B cell (primary cell): ENCODE data around the gene TBC1D30. TPM values are rescaled to one million over a fixed set of nuclear protein-coding genes. Genes with fewer than 3 reads are reported as not detected.
"Not testable (repeated sequence)": the region's sequence is repeated elsewhere in the genome, so short reads cannot be mapped to it uniquely, and the experiment has no call there.

Source experiments
- ATAC-seq: fragments of 200-7000 bp; cut with Tn5 transposase; one replicate; pipeline ENCODE4 v1.10.0; 2021; ENCODE audit warnings: low read depth, mild to moderate bottlenecking, moderate number of reproducible peaks, moderate library complexity
- CTCF ChIA-PET: fragments of 350-600 bp; sonication (Branson Sonifier 250); formaldehyde crosslinking; loops from one replicate; lab custom pipeline; 2021; ENCODE audit warnings: antibody characterized with exemption, inconsistent platforms; lab: Charles Lee
- POLR2A ChIA-PET: fragments of 350-600 bp; sonication (Branson Sonifier 250); formaldehyde crosslinking; loops from one replicate; lab custom pipeline; 2021; ENCODE audit warnings: antibody characterized with exemption; lab: Charles Lee
- DNase-seq: peaks from one replicate; pipeline ENCODE4 v3.0.0; 2013
- H2AFZ ChIP-seq: 2 replicates; pipeline ENCODE4 v1.6.1; 2012; ENCODE audit warnings: mild to moderate bottlenecking, low read depth, low read length; ENCODE audit not compliant: insufficient read depth, poor library complexity, severe bottlenecking
- H3K27ac ChIP-seq, 2 donors: 1 replicate in 1 of 2; 2 replicates in 1 of 2; pipeline ENCODE4 v1.5.1; 2012 to 2013; ENCODE audit warnings: low read length in 2 of 2, mild to moderate bottlenecking in 2 of 2, moderate library complexity in 1 of 2
- H3K27me3 ChIP-seq, 4 experiments: fragments of 200-600 bp in 1 of 4; sonication (generic) in 1 of 4; replicated peaks in 1 of 4; 1 replicate in 2 of 4; 2 replicates in 2 of 4; pipeline versions ENCODE4 v1.6.1 to v1.7.0; 2013 to 2016; ENCODE audit warnings: low read length in 3 of 4, mild to moderate bottlenecking in 2 of 4, mixed read lengths in 1 of 4, moderate library complexity in 1 of 4; ENCODE audit not compliant: insufficient read depth in 4 of 4, control insufficient read depth in 3 of 4; ENCODE audit errors: control extremely low read depth in 1 of 4
- H3K36me3 ChIP-seq, 2 experiments: replicated peaks in 1 of 2; 1 replicate in 1 of 2; 2 replicates in 1 of 2; pipeline versions ENCODE4 v1.6.1 to v1.7.1; 2013; ENCODE audit warnings: low read length in 1 of 2; ENCODE audit not compliant: insufficient read depth in 2 of 2, control insufficient read depth in 1 of 2; ENCODE audit errors: control extremely low read depth in 1 of 2, extremely low read depth in 1 of 2
- H3K4me1 ChIP-seq, 2 donors: fragments of 200-600 bp in 1 of 2; sonication (generic) in 1 of 2; 1 replicate in 1 of 2; 2 replicates in 1 of 2; pipeline versions ENCODE4 v1.5.1 to v1.6.1; 2013 to 2017; ENCODE audit warnings: low read length in 2 of 2; ENCODE audit not compliant: control insufficient read depth in 2 of 2, insufficient read depth in 2 of 2
- H3K4me2 ChIP-seq: replicated peaks from 2 replicates; pipeline ENCODE3; 2012; ENCODE audit warnings: mild to moderate bottlenecking, low read depth, low read length; ENCODE audit not compliant: poor library complexity, severe bottlenecking
- H3K4me3 ChIP-seq, 5 experiments: fragments of 200-600 bp in 1 of 5; sonication (generic) in 1 of 5; 1 replicate in 3 of 5; 2 replicates in 2 of 5; pipeline versions ENCODE4 v1.5.1 to v1.7.0; 2011 to 2016; ENCODE audit warnings: low read length in 4 of 5, mild to moderate bottlenecking in 4 of 5, low read depth in 2 of 5, control low read depth in 1 of 5, moderate library complexity in 1 of 5; ENCODE audit not compliant: insufficient read depth in 1 of 5; ENCODE audit errors: control extremely low read depth in 1 of 5, extremely low read depth in 1 of 5
- H3K79me2 ChIP-seq: fragments of 200-600 bp; sonication (generic); one replicate; pipeline ENCODE4 v1.6.0; 2016; ENCODE audit warnings: low read length; ENCODE audit not compliant: control insufficient read depth, insufficient read depth
- H3K9ac ChIP-seq: fragments of 200-600 bp; sonication (generic); 2 replicates; pipeline ENCODE4 v1.6.1; 2017; ENCODE audit warnings: mild to moderate bottlenecking, low read length, moderate library complexity
- H3K9me3 ChIP-seq, 3 donors: one replicate each; pipeline versions ENCODE4 v1.6.1 to v1.7.1; 2013; ENCODE audit warnings: low read length in 2 of 3; ENCODE audit not compliant: control insufficient read depth in 2 of 3, insufficient read depth in 1 of 3; ENCODE audit errors: control extremely low read depth in 1 of 3
- H4K20me1 ChIP-seq: 2 replicates; pipeline ENCODE4 v1.6.0; 2012; ENCODE audit warnings: mild to moderate bottlenecking, low read length; ENCODE audit not compliant: insufficient read depth, control insufficient read depth, poor library complexity, severe bottlenecking
- H3K27ac Mint-ChIP-seq: one replicate; pipeline ENCODE4 v1.8.0; 2021; ENCODE audit warnings: mixed read lengths
- H3K27me3 Mint-ChIP-seq: one replicate; pipeline ENCODE4 v1.8.0; 2021; ENCODE audit warnings: mixed read lengths
- H3K4me1 Mint-ChIP-seq: one replicate; pipeline ENCODE4 v1.8.0; 2021; ENCODE audit warnings: mixed read lengths
- H3K4me3 Mint-ChIP-seq: one replicate; pipeline ENCODE4 v1.8.0; 2021; ENCODE audit warnings: mixed read lengths
- H3K9me3 Mint-ChIP-seq: one replicate; pipeline ENCODE4 v1.8.0; 2022; ENCODE audit warnings: mixed read lengths; ENCODE audit not compliant: insufficient read depth
- CTCF ChIP-seq: fragments of 200-600 bp; IDR thresholded peaks from one replicate; pipeline ENCODE4 v1.8.0; 2022; ENCODE audit warnings: antibody characterized with exemption, mild to moderate bottlenecking
- EZH2 ChIP-seq: IDR thresholded peaks from 2 replicates; pipeline ENCODE4 v1.6.1; 2012; ENCODE audit warnings: borderline replicate concordance, low read depth, mild to moderate bottlenecking, moderate library complexity, low read length; ENCODE audit not compliant: insufficient read depth, poor library complexity, severe bottlenecking
- WGBS: methylation state at CpG from one replicate; pipeline ENCODE4 v1.1.5; 2013; ENCODE audit warnings: missing lambda C conversion rate; ENCODE audit not compliant: insufficient coverage; 5-methylcytosine and 5-hydroxymethylcytosine counted together
- intact Hi-C: fragments of 100-400 bp; cut with micrococcal nuclease; formaldehyde crosslinking; loops from one replicate; pipeline ENCODE4 v1.10.0; 2022
- polyA plus RNA-seq: library from polyadenylated mRNA; depleted of rRNA; stranded (reverse); fragments of >200 nt; gene quantifications from 2 replicates; pipeline ENCODE4 v1.2.3, GENCODE V29; 2012
- total RNA-seq, 2 donors: library from RNA; stranded (reverse); fragments of 120-200 nt in 1 of 2; gene quantifications; 1 replicate in 1 of 2; 2 replicates in 1 of 2; pipeline versions ENCODE4 v1.2.3 to v1.2.4, GENCODE V29; 2013 to 2022

Gene TBC1D30
- total and polyA plus RNA-seq, 2 donors (not counting 1 experiment from before 2014, with no cell fraction given), result 0.06 to 0.10 TPM

DNA sequence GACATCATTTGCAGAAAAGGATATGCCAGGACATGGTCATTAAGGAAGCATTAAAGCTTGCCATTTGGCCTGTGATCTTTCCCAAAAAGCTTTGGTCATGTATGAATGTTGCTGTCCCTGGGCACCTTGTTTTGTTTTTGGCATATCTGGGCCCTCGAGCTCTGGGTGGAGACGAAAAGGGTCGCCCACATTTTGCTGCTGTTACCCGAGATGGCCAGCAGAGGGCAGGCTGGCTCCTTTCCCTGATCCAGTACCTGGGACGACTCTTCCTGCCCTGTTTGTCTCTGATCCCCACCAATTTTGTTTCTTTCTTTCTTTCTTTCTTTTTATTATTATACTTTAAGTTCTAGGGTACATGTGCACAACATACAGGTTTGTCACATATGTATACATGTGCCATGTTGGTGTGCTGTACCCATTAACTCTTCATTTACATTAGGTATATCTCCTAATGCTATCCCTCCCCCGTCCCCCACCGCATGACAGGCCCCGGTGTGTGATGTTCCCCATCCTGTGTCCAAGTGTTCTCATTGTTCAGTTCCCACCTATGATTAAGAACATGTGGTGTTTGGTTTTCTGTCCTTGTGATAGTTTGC, 22.2 kb upstream of the TBC1D30 start:
- H3K9me3 ChIP-seq, H3K27ac ChIP-seq, H3K4me1 Mint-ChIP-seq, H3K79me2 ChIP-seq, H3K36me3 ChIP-seq, POLR2A ChIA-PET, H3K4me1 ChIP-seq, H3K27ac Mint-ChIP-seq, H3K9ac ChIP-seq, H4K20me1 ChIP-seq, H3K9me3 Mint-ChIP-seq, H3K27me3 ChIP-seq, H3K4me3 ChIP-seq, H3K4me3 Mint-ChIP-seq, H3K4me2 ChIP-seq, H2AFZ ChIP-seq: not testable (repeated sequence)
- DNase-seq, result peak; percentile 59
- WGBS, result 8% methylated on average over 4 of the region's 8 CpGs
- intact Hi-C loops, result loop anchor here (1.0 kb wide), 1 partner anchor 253 kb away; no protein-coding TSS in a partner anchor
- peaks cover 36% of the 10 kb centered on the region for H3K27me3 Mint-ChIP-seq
- CTCF ChIA-PET, result interaction anchor here (0.6 to 2.3 kb wide), 12 partner anchors 12 to 1433 kb away, joined by 3 to 10 read pairs (median 3); no protein-coding TSS in a partner anchor
- ATAC-seq, result peak; percentile 36
- TF ChIP-seq CTCF, result peak; percentile 82

DNA sequence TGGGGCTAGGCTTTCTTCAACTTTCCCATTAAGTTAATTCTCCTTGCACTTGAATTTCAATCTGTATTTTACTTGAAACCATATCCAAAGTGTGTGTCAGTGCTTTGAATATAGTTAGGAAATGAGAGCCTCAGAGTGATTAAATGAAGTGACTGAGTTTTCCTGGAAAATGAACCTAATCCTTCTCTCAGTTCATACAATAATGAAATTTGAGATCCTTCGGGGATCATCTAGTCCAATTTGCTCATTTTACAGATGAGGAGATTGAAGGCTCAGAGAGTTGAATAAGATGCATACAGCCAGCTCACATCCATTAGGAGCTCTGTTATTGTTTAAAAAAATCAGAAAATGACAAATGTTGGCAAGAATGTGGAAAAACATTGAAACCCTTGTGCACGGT, 18.3 kb upstream of the TBC1D30 start:
- POLR2A ChIA-PET, result no interaction called here

More for the DNA sequence above, 18.3 kb upstream of the TBC1D30 start:
- H3K36me3 ChIP-seq, result no peaks in the 10 kb centered on the region
- H2AFZ ChIP-seq, result no peak overlapping the region
- no peak overlapping the region for H3K4me3 Mint-ChIP-seq
- 100% methylated on average over 1 of the region's 2 CpGs for WGBS
- no peaks in the 10 kb centered on the region for H3K9me3 Mint-ChIP-seq
- no peaks in the 10 kb centered on the region for H3K9me3 ChIP-seq
- intact Hi-C loops, result no loop called here
- no peak overlapping the region for H3K4me2 ChIP-seq
- CTCF ChIA-PET, result no interaction called here
- H3K79me2 ChIP-seq, result no peaks in the 10 kb centered on the region
- H3K4me1 Mint-ChIP-seq, result peaks cover 2% of the 10 kb centered on the region
- TF ChIP-seq EZH2 (no peak), CTCF (no peak)
- H3K4me3 ChIP-seq, result no peak overlapping the region
- H3K27me3 Mint-ChIP-seq, result peaks cover 30% of the 10 kb centered on the region
- no peaks in the 10 kb centered on the region for H3K4me1 ChIP-seq
- DNase-seq (no peak), ATAC-seq (no peak)
- H3K27ac Mint-ChIP-seq, result no peak overlapping the region
- H3K27me3 ChIP-seq, result peaks cover 0 to 15% (median 0%) of the 10 kb centered on the region in 4 experiments
- H3K9ac ChIP-seq, result no peak overlapping the region
- H3K27ac ChIP-seq, result no peak overlapping the region
- H4K20me1 ChIP-seq, result no peaks in the 10 kb centered on the region
